GM12874 (cell line): ENCODE measurements around the gene FBXO30.

Experiments used
- TF ChIP-seq, protein P1 (sequence below): IDR thresholded peaks from 2 replicates; pipeline ENCODE4 v1.5.1; 2011; ENCODE audit warnings: low read depth, mild to moderate bottlenecking, control low read depth, low read length, moderate library complexity; ENCODE audit not compliant: insufficient read depth

FBXO30 gene, protein sequence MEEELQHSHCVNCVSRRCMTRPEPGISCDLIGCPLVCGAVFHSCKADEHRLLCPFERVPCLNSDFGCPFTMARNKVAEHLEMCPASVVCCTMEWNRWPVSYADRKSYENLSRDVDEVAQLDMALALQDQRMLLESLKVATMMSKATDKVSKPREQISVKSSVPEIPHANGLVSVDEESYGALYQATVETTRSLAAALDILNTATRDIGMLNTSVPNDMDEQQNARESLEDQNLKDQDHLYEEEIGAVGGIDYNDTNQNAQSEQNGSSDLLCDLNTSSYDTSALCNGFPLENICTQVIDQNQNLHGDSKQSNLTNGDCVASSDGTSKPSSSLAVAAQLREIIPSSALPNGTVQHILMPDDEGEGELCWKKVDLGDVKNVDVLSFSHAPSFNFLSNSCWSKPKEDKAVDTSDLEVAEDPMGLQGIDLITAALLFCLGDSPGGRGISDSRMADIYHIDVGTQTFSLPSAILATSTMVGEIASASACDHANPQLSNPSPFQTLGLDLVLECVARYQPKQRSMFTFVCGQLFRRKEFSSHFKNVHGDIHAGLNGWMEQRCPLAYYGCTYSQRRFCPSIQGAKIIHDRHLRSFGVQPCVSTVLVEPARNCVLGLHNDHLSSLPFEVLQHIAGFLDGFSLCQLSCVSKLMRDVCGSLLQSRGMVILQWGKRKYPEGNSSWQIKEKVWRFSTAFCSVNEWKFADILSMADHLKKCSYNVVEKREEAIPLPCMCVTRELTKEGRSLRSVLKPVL

DNA sequence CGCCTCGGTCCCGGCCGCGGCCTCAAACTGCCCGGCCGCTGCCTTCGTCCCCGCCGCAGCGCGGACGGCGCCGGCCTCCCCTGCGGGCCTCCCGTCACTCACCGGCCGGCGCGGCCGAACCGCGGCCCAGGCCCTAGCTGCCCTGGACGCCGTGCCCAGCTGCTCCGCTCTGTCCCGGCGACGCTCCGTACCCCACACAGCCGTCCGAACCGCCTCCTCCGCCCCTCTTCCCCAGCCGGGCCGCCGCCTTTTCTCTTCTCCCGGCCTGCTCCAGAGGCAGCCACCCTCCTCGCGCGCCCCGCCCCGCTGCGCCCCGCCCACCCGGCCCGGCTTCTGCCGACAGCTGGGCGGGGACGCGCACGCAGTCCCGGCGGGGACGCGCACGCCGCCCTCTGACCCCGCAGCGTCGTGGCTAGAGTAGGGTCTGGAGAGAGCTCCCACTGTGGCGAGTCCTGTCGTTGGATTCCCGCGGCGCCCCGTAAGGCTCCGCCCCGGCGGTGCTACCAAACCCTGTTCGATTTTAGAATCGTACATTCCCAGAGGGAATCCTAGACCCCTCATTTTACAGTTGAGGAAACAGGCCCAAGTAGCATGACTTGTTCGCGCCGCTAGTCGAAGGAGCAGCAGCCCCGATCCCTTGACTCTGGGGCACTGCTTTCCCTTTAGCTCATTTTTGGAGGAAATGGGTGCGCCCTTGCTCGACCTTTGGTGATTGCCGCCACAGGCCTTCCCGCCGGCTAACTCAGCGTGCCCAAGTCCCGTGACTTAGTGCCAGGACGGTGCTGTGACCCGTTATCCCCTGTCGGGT lies at the start of gene FBXO30:
FBXO30 (minus strand) TSS at position 295 of the 808 bp plus-strand sequence. CDS start 8,390 bp downstream, outside the sequence.
- TF ChIP-seq, protein P1, sequence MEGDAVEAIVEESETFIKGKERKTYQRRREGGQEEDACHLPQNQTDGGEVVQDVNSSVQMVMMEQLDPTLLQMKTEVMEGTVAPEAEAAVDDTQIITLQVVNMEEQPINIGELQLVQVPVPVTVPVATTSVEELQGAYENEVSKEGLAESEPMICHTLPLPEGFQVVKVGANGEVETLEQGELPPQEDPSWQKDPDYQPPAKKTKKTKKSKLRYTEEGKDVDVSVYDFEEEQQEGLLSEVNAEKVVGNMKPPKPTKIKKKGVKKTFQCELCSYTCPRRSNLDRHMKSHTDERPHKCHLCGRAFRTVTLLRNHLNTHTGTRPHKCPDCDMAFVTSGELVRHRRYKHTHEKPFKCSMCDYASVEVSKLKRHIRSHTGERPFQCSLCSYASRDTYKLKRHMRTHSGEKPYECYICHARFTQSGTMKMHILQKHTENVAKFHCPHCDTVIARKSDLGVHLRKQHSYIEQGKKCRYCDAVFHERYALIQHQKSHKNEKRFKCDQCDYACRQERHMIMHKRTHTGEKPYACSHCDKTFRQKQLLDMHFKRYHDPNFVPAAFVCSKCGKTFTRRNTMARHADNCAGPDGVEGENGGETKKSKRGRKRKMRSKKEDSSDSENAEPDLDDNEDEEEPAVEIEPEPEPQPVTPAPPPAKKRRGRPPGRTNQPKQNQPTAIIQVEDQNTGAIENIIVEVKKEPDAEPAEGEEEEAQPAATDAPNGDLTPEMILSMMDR: no peak

DNA sequence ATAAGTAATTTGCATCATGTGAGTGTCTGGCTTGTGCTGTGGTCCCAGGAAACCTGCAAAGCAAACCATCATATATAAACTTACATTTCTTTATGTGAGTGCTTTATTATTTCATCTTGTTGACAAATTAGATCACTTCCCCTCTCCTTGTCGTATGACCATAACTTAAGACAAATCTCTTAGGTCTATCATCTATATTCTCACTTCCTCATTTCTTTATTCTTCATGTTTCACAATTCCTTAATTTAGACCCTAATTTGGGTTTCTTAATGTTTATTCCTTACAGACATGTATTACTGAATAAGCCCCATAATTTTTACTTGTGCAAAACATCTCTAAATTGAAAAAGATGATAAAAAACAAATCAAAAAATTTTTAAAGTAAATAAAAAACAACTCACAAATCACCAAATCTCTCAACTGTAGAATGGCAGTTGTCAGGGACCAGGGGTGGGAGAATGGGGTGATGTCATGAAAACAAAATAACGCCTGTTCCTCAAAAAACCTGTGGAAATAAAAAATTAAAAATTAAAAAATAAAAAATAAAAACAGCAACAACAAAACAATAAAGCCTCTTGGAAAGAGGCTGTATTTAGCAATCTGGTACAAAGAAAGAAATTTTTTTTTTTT lies 49.5 kb upstream of the FBXO30 start:
- TF ChIP-seq, protein P1: no peak

- TF ChIP-seq, protein P1: no peak
Measured at GRCh38 chr6:145863366-145863765, 48.8 kb upstream of the FBXO30 start.

DNA sequence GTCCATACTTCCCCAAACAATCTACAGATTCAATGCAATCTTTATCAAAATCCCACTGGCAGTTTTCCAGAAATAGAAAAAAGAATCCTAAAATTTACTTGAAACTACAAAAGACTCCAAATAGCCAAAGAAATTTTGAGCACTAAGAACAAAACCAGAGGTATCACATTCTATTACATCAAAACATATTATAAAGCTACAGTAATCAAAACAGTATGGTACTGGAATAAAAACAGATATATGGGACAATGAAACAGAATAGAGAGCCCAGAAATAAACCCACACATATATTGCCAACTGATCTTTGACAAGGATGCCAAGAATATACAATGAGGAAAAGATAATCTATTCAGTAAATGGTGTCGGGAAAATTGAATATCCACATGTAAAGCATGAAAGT lies 46.0 kb upstream of the FBXO30 start:
- TF ChIP-seq, protein P1: no peak

- TF ChIP-seq, protein P1: no peak
Measured at GRCh38 chr6:145850671-145851070, 36.1 kb upstream of the FBXO30 start.

DNA sequence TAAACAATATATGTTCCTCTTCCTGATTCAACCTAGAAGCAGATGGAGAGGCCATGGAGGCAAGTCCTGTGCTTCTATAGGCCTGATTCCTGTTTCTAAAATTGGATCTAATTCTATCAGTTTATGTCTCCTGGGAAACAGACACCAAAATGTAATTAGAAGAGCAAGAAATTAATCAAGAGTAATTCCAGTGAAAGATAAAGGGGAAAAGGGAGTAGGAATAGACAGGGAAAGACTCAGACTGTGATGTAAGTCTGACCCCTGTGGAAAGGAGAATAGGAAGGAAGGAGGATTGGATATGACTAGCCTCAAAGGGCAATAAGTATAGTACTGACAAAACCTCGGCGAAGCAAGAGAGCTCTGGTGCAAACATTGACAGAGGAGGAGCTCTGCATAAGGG lies 33.9 kb upstream of the FBXO30 start:
- TF ChIP-seq, protein P1: no peak
